ENCODE results near the gene SEC23A. TPM values are rescaled to one million over a fixed set of nuclear protein-coding genes. Genes with fewer than 3 reads are reported as not detected.
A peak's percentile ranks its signal among the peaks of the same experiment; 100 is the strongest.
"Not testable (repeated sequence)": the region's sequence is repeated elsewhere in the genome, so short reads cannot be mapped to it uniquely, and the experiment has no call there.

Gene SEC23A
- polyA plus RNA-seq (2013, experiment 1 of 2; ENCODE audit: insufficient read length) = 191 TPM
- 211 TPM for polyA plus RNA-seq (2013, experiment 2 of 2; ENCODE audit: insufficient read length)

- DNase-seq = peak; percentile 92
These were observed at the start of gene SEC23A for GRCh38 chr14:39102969-39103957. Gene SEC23A, minus strand, starts transcription at chr14:39103235. Its CDS starts 7,117 bp downstream, at chr14:39096118.

GRCh38 chr14:39145266-39145966 lies 42.4 kb upstream of the SEC23A start:
- DNase-seq = no peak

GRCh38 chr14:39143226-39143625 lies 40.2 kb upstream of the SEC23A start:
- not testable (repeated sequence) for DNase-seq

GRCh38 chr14:39141623-39142022 lies 38.6 kb upstream of the SEC23A start:
- not testable (repeated sequence) for DNase-seq

- no peak for DNase-seq
These were observed 37.1 kb upstream of the SEC23A start for GRCh38 chr14:39140170-39140569.

GRCh38 chr14:39138440-39138839 lies 35.4 kb upstream of the SEC23A start:
- no peak for DNase-seq

- not testable (repeated sequence) for DNase-seq
These were observed 34.8 kb upstream of the SEC23A start for GRCh38 chr14:39137835-39138234.

GRCh38 chr14:39122330-39123138 lies 19.5 kb upstream of the SEC23A start:
- no peak for DNase-seq

- peak; percentile 95 for DNase-seq
These were observed 11.2 kb upstream of the SEC23A start, which contains the start of gene GEMIN2 for GRCh38 chr14:39114073-39114838. Gene GEMIN2, plus strand, starts transcription at chr14:39114323. Its CDS starts 16 bp downstream, at chr14:39114339.

- no peak for DNase-seq
These were observed 10.6 kb upstream of the SEC23A start for GRCh38 chr14:39113685-39114072.

- no peak for DNase-seq
These were observed 7.1 kb upstream of the SEC23A start for GRCh38 chr14:39109893-39110715.

- DNase-seq = no peak
These were observed 5.8 kb upstream of the SEC23A start for GRCh38 chr14:39108791-39109190.

- DNase-seq = peak; percentile 35
These were observed 4.6 kb upstream of the SEC23A start for GRCh38 chr14:39107591-39107996.

- DNase-seq = not testable (repeated sequence)
These were observed 1.2 kb upstream of the SEC23A start for GRCh38 chr14:39104078-39104801.

GRCh38 chr14:39102265-39102968 lies 618 bp downstream of the SEC23A start:
- DNase-seq = peak; percentile 55

- DNase-seq = no peak
These were observed 3.3 kb downstream of the SEC23A start for GRCh38 chr14:39099748-39100147.

GRCh38 chr14:39099215-39099614 lies 3.8 kb downstream of the SEC23A start:
- DNase-seq = not testable (repeated sequence)

GRCh38 chr14:39097159-39097558 lies 5.9 kb downstream of the SEC23A start:
- DNase-seq = no peak

GRCh38 chr14:39094515-39094914 lies 8.5 kb downstream of the SEC23A start:
- DNase-seq = no peak
